ENCODE data around the gene GNG8. TPM values are rescaled to one million over a fixed set of nuclear protein-coding genes. Genes with fewer than 3 reads are reported as not detected.

The GNG8 gene
- total and polyA plus RNA-seq, 2 of the 13 experiments (the other 11 are each of a cell fraction or from before 2014, with no cell fraction given), result not detected

DNA sequence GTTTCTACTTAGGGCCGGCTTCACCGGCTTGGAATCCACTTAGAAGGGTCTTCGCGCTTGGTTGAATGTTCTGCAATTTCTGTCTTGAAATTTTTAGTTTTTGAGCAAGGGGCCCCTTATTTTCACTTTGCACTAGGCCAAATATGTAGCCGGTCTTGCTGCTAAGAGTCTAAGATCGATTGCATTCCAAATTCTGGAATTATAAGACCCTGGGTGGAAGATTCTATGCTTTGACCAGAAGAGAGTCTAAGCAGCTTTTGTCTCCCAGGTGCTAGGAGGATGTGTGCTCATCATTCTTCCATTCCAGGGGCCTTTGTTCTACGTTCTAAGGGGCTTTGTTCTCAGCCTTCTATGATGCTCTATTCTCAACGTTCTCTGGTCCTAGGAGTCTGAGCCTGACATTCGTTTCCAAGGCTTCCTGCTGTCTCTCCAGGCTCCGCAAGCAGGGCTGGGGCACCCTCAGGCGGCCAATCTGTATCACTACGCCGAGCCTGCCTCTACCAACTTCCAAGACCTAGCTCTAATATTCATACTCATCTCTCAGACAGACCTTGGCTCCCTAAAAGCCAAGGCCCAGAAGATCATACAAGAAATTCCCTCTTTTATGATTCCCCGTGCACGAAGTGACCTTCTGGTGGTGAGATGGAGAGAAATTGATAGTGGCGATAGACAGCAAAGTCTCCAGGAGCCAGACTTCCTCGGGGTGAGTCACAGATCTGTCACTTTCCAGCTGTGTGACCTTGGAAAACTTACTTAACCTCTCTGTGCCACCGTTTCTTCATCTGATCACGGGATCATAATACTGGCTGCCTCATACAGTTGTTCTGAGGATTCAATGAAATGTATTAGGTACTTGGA, 26.0 kb upstream of the GNG8 start (continued):
- TF ChIP-seq, protein P1, sequence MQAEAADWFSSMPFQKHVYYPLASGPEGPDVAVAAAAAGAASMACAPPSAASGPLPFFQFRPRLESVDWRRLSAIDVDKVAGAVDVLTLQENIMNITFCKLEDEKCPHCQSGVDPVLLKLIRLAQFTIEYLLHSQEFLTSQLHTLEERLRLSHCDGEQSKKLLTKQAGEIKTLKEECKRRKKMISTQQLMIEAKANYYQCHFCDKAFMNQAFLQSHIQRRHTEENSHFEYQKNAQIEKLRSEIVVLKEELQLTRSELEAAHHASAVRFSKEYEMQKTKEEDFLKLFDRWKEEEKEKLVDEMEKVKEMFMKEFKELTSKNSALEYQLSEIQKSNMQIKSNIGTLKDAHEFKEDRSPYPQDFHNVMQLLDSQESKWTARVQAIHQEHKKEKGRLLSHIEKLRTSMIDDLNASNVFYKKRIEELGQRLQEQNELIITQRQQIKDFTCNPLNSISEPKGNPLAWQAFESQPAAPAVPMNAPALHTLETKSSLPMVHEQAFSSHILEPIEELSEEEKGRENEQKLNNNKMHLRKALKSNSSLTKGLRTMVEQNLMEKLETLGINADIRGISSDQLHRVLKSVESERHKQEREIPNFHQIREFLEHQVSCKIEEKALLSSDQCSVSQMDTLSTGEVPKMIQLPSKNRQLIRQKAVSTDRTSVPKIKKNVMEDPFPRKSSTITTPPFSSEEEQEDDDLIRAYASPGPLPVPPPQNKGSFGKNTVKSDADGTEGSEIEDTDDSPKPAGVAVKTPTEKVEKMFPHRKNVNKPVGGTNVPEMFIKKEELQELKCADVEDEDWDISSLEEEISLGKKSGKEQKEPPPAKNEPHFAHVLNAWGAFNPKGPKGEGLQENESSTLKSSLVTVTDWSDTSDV (CRISPR knock-in tag; IDR thresholded peaks at IDR 0.05), result no peak
- TF ChIP-seq, protein P2, sequence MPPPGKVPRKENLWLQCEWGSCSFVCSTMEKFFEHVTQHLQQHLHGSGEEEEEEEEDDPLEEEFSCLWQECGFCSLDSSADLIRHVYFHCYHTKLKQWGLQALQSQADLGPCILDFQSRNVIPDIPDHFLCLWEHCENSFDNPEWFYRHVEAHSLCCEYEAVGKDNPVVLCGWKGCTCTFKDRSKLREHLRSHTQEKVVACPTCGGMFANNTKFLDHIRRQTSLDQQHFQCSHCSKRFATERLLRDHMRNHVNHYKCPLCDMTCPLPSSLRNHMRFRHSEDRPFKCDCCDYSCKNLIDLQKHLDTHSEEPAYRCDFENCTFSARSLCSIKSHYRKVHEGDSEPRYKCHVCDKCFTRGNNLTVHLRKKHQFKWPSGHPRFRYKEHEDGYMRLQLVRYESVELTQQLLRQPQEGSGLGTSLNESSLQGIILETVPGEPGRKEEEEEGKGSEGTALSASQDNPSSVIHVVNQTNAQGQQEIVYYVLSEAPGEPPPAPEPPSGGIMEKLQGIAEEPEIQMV (CRISPR knock-in tag; IDR thresholded peaks at IDR 0.05; ENCODE audit: low read depth), result no peak
- TF ChIP-seq AKAP8 (CRISPR knock-in tag; IDR thresholded peaks at IDR 0.05) (no peak), ZNF501 (CRISPR knock-in tag; IDR thresholded peaks at IDR 0.05) (peak; percentile 32; the same call in 1 of the 2 replicates), DMAP1 (CRISPR knock-in tag; IDR thresholded peaks at IDR 0.05) (no peak), REXO4 (CRISPR knock-in tag; IDR thresholded peaks at IDR 0.05; ENCODE audit: borderline replicate concordance) (no peak), FOXK2 (IDR thresholded peaks at IDR 0.05) (no peak), ZNF577 (CRISPR knock-in tag; IDR thresholded peaks at IDR 0.05; ENCODE audit: borderline replicate concordance, low read depth) (no peak), FLYWCH1 (CRISPR knock-in tag; IDR thresholded peaks at IDR 0.05) (no peak), IRX3 (CRISPR knock-in tag; IDR thresholded peaks at IDR 0.05; ENCODE audit: borderline replicate concordance, low read depth) (no peak), ZNF75D (CRISPR knock-in tag; IDR thresholded peaks at IDR 0.05; ENCODE audit: borderline replicate concordance) (no peak), ZNF207 (IDR thresholded peaks at IDR 0.05; ENCODE audit: borderline replicate concordance) (no peak), NONO (IDR thresholded peaks at IDR 0.05) (no peak), NONO (CRISPR knock-in tag; conservative IDR thresholded peaks at IDR 0.05) (no peak), ZNF709 (CRISPR knock-in tag; IDR thresholded peaks at IDR 0.05) (no peak), SRF (IDR thresholded peaks at IDR 0.05; ENCODE audit: low read depth, low read length) (no peak), NR1H2 (CRISPR knock-in tag; IDR thresholded peaks at IDR 0.05; ENCODE audit: borderline replicate concordance, low read depth) (no peak), MTF1 (CRISPR knock-in tag; IDR thresholded peaks at IDR 0.05) (no peak), ZFP41 (CRISPR knock-in tag; IDR thresholded peaks at IDR 0.05; ENCODE audit: borderline replicate concordance) (no peak)
- TF ChIP-seq, protein P3, sequence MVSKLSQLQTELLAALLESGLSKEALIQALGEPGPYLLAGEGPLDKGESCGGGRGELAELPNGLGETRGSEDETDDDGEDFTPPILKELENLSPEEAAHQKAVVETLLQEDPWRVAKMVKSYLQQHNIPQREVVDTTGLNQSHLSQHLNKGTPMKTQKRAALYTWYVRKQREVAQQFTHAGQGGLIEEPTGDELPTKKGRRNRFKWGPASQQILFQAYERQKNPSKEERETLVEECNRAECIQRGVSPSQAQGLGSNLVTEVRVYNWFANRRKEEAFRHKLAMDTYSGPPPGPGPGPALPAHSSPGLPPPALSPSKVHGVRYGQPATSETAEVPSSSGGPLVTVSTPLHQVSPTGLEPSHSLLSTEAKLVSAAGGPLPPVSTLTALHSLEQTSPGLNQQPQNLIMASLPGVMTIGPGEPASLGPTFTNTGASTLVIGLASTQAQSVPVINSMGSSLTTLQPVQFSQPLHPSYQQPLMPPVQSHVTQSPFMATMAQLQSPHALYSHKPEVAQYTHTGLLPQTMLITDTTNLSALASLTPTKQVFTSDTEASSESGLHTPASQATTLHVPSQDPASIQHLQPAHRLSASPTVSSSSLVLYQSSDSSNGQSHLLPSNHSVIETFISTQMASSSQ (IDR thresholded peaks at IDR 0.05; ENCODE audit: low read depth), result no peak
- TF ChIP-seq, protein P3 (CRISPR knock-in tag; IDR thresholded peaks at IDR 0.05; ENCODE audit: borderline replicate concordance), result no peak
